ENCODE data around the gene BTN3A1.

- no peak for TF ChIP-seq CTCF (IDR thresholded peaks at IDR 0.05 in 4 of 5, conservative IDR thresholded peaks at IDR 0.05 in 1 of 5)
- TF ChIP-seq POLR2A (IDR thresholded peaks at IDR 0.05), result no peak
These were observed 10.2 kb downstream of the BTN3A1 start for GRCh38 chr6:26412228-26412627.
